IMR-90 (cell line): ENCODE measurements around the gene OCEL1. TPM values are rescaled to one million over a fixed set of nuclear protein-coding genes. Genes with fewer than 3 reads are reported as not detected.

ENCODE experiments used
- ATAC-seq: fragments of 200-7000 bp; cut with Tn5 transposase; 2 replicates; pipeline ENCODE4 v1.9.1; 2020; ENCODE audit warnings: low read depth, mild to moderate bottlenecking, moderate library complexity
- BruUV-seq: library from RNA; stranded (reverse); fragments of 400-500 nt; replicated peaks from 2 replicates; lab custom pipeline; 2021; lab: Mats Ljungman, UMichigan
- CTCF ChIA-PET: fragments of 300-600 bp; formaldehyde crosslinking; extraction: SDS; loops from one replicate; lab custom pipeline; 2021; ENCODE audit warnings: antibody characterized with exemption; lab: Yijun Ruan, JAX
- POLR2A ChIA-PET: fragments of 300-600 bp; sonication (Branson Sonifier 250); formaldehyde crosslinking; loops from one replicate; lab custom pipeline; 2022; ENCODE audit warnings: antibody characterized with exemption; ENCODE audit not compliant: unreplicated experiment; lab: Charles Lee
- DNase-seq: peaks from one replicate; pipeline ENCODE4 v3.0.0; 2013
- H2AFZ ChIP-seq: replicated peaks from 2 replicates; pipeline ENCODE3; 2013; ENCODE audit warnings: low read length, mild to moderate bottlenecking; ENCODE audit not compliant: poor library complexity
- H2AK5ac ChIP-seq: 2 replicates; pipeline ENCODE4 v1.6.1; 2013; ENCODE audit warnings: low read depth, low read length, inconsistent platforms
- H2AK9ac ChIP-seq: replicated peaks from 2 replicates; pipeline ENCODE3; 2013; ENCODE audit warnings: mild to moderate bottlenecking, low read depth, low read length, moderate library complexity; ENCODE audit not compliant: poor library complexity
- H2BK120ac ChIP-seq: 2 replicates; pipeline ENCODE4 v1.6.1; 2013; ENCODE audit warnings: low read depth, low read length, inconsistent platforms
- H2BK15ac ChIP-seq: 3 replicates; pipeline ENCODE4 v1.6.1; 2013; ENCODE audit warnings: low read depth, low read length, inconsistent platforms
- H2BK20ac ChIP-seq: 2 replicates; pipeline ENCODE4 v1.6.1; 2013; ENCODE audit warnings: low read depth, mild to moderate bottlenecking, inconsistent platforms, low read length, moderate library complexity
- H2BK5ac ChIP-seq: 2 replicates; pipeline ENCODE4 v1.6.1; 2013; ENCODE audit warnings: mild to moderate bottlenecking, low read depth, low read length, inconsistent platforms; ENCODE audit not compliant: poor library complexity, severe bottlenecking
- H3K14ac ChIP-seq: replicated peaks from 2 replicates; pipeline ENCODE4 v1.6.1; 2013; ENCODE audit warnings: low read depth, low read length, inconsistent platforms
- H3K18ac ChIP-seq: 2 replicates; pipeline ENCODE4 v1.6.1; 2013; ENCODE audit warnings: low read depth, low read length, control low read depth
- H3K23ac ChIP-seq: 2 replicates; pipeline ENCODE4 v1.6.1; 2013; ENCODE audit warnings: low read depth, low read length, inconsistent platforms
- H3K27ac ChIP-seq: 2 replicates; pipeline ENCODE4 v1.5.1; 2013; ENCODE audit warnings: mild to moderate bottlenecking, control low read depth, low read length; ENCODE audit not compliant: insufficient read depth
- H3K27me3 ChIP-seq: 2 replicates; pipeline ENCODE4 v1.6.1; 2013; ENCODE audit warnings: low read length; ENCODE audit not compliant: control insufficient read depth, insufficient read depth
- H3K36me3 ChIP-seq: 2 replicates; pipeline ENCODE4 v1.6.1; 2013; ENCODE audit warnings: low read length, mixed read lengths; ENCODE audit not compliant: control insufficient read depth, insufficient read depth
- H3K4ac ChIP-seq: 2 replicates; pipeline ENCODE4 v1.6.1; 2013; ENCODE audit warnings: low read depth, low read length, inconsistent platforms
- H3K4me1 ChIP-seq: 2 replicates; pipeline ENCODE4 v1.6.1; 2013; ENCODE audit warnings: low read length, mixed read lengths; ENCODE audit not compliant: control insufficient read depth, insufficient read depth
- H3K4me2 ChIP-seq: 2 replicates; pipeline ENCODE4 v1.6.1; 2013; ENCODE audit warnings: low read depth, mild to moderate bottlenecking, control low read depth, low read length, moderate library complexity
- H3K4me3 ChIP-seq: 2 replicates; pipeline ENCODE4 v1.5.1; 2013; ENCODE audit warnings: low read depth, mild to moderate bottlenecking, control low read depth, low read length, moderate library complexity; ENCODE audit not compliant: insufficient read depth
- H3K56ac ChIP-seq: 2 replicates; pipeline ENCODE4 v1.6.1; 2013; ENCODE audit warnings: low read length, inconsistent platforms; ENCODE audit not compliant: insufficient read depth; ENCODE audit errors: extremely low read depth
- H3K79me1 ChIP-seq, 2 experiments: 2 replicates each; pipeline ENCODE4 v1.6.1; 2013; ENCODE audit warnings: low read length in 2 of 2, inconsistent platforms in 1 of 2, low read depth in 1 of 2
- H3K9ac ChIP-seq: 2 replicates; pipeline ENCODE4 v1.6.1; 2013; ENCODE audit warnings: low read depth, low read length, control low read depth
- H3K9me1 ChIP-seq: 2 replicates; pipeline ENCODE4 v1.6.1; 2013; ENCODE audit warnings: low read length, inconsistent platforms; ENCODE audit not compliant: insufficient read depth
- H3K9me3 ChIP-seq: 2 replicates; pipeline ENCODE4 v1.6.1; 2013; ENCODE audit warnings: low read length; ENCODE audit not compliant: control insufficient read depth, insufficient read depth
- H4K20me1 ChIP-seq: 2 replicates; pipeline ENCODE4 v1.6.1; 2013; ENCODE audit warnings: low read length, inconsistent platforms; ENCODE audit not compliant: insufficient read depth
- H4K5ac ChIP-seq: 2 replicates; pipeline ENCODE4 v1.6.1; 2013; ENCODE audit warnings: mild to moderate bottlenecking, low read depth, low read length, control low read depth
- H4K8ac ChIP-seq, 2 experiments: 2 replicates each; pipeline ENCODE4 v1.6.1; 2013; ENCODE audit warnings: low read depth in 2 of 2, low read length in 2 of 2, control low read depth in 1 of 2, inconsistent platforms in 1 of 2
- H4K91ac ChIP-seq: 2 replicates; pipeline ENCODE4 v1.6.1; 2013; ENCODE audit warnings: low read depth, low read length, inconsistent platforms; ENCODE audit not compliant: insufficient read depth
- BHLHE40 ChIP-seq: fragments of 150-350 bp; IDR thresholded peaks from 2 replicates; pipeline ENCODE4 v1.6.1; 2016; ENCODE audit warnings: mild to moderate bottlenecking, low read depth, low read length
- CEBPB ChIP-seq: IDR thresholded peaks from 2 replicates; pipeline ENCODE4 v1.6.1; 2012; ENCODE audit warnings: low read depth, low read length, improper control_type of control experiment
- CHD1 ChIP-seq: IDR thresholded peaks from 2 replicates; pipeline ENCODE4 v1.6.1; 2012; ENCODE audit warnings: low read depth, low read length, improper control_type of control experiment
- FOS ChIP-seq: fragments of 150-350 bp; IDR thresholded peaks from 2 replicates; pipeline ENCODE4 v1.6.1; 2016; ENCODE audit warnings: low read depth, low read length
- MAFK ChIP-seq: IDR thresholded peaks from 2 replicates; pipeline ENCODE4 v1.6.1; 2012; ENCODE audit warnings: low read depth, low read length, improper control_type of control experiment
- MAZ ChIP-seq: IDR thresholded peaks from 2 replicates; pipeline ENCODE4 v1.6.1; 2012; ENCODE audit warnings: low read depth, mild to moderate bottlenecking, low read length, improper control_type of control experiment, moderate library complexity, borderline replicate concordance
- MXI1 ChIP-seq: IDR thresholded peaks from 2 replicates; pipeline ENCODE4 v1.6.1; 2012; ENCODE audit warnings: low read depth, mild to moderate bottlenecking, low read length, moderate library complexity, borderline replicate concordance
- NFE2L2 ChIP-seq: fragments of 150-350 bp; IDR thresholded peaks from 2 replicates; pipeline ENCODE4 v1.6.1; 2016; ENCODE audit warnings: low read depth, mild to moderate bottlenecking, low read length
- POLR2A ChIP-seq: IDR thresholded peaks from 2 replicates; pipeline ENCODE4 v1.6.1; 2012; ENCODE audit warnings: mild to moderate bottlenecking, low read depth, low read length
- RAD21 ChIP-seq: IDR thresholded peaks from 2 replicates; pipeline ENCODE4 v1.6.1; 2012; ENCODE audit warnings: low read length, improper control_type of control experiment
- RCOR1 ChIP-seq: IDR thresholded peaks from 2 replicates; pipeline ENCODE4 v1.6.1; 2012; ENCODE audit warnings: mild to moderate bottlenecking, low read length, improper control_type of control experiment; ENCODE audit not compliant: insufficient replicate concordance
- RFX5 ChIP-seq: IDR thresholded peaks from 2 replicates; pipeline ENCODE4 v1.8.0; 2012; ENCODE audit warnings: low read depth, mild to moderate bottlenecking, low read length, moderate library complexity
- SMC3 ChIP-seq: fragments of 150-350 bp; IDR thresholded peaks from 2 replicates; pipeline ENCODE4 v1.6.1; 2016; ENCODE audit warnings: low read depth, mild to moderate bottlenecking, antibody characterized with exemption, low read length, moderate library complexity
- WGBS, 2 experiments: methylation state at CpG; one replicate each; pipeline versions ENCODE4 v1.1.5 to v1.1.7; 2013; ENCODE audit warnings: missing lambda C conversion rate in 2 of 2; ENCODE audit not compliant: insufficient read length in 1 of 2; ENCODE audit errors: extremely low coverage in 2 of 2; 5-methylcytosine and 5-hydroxymethylcytosine counted together
- dilution Hi-C: fragments of 300-500 bp; cut with HindIII; formaldehyde crosslinking; loops from one replicate; pipeline ENCODE4 v1.14.3; 2018; ENCODE audit warnings: low sequenced_read_pairs; ENCODE audit not compliant: unreplicated experiment
- in situ Hi-C: fragments of 300-500 bp; cut with MboI; formaldehyde crosslinking; loops from 3 replicates; pipeline ENCODE4 v1.14.3; 2019; ENCODE audit warnings: low sequenced_read_pairs, inconsistent platforms, mixed read lengths
- intact Hi-C: fragments of 100-400 bp; cut with micrococcal nuclease; formaldehyde crosslinking; loops from 2 replicates; pipeline ENCODE4 v1.10.0; 2022
- polyA plus RNA-seq, 3 experiments: library from polyadenylated mRNA; depleted of rRNA; stranded (reverse); fragments of >200 nt; gene quantifications; 2 replicates each; pipeline ENCODE4 v1.2.3, GENCODE V29; 2012; ENCODE audit warnings: low replicate concordance in 1 of 3
- total RNA-seq: library from RNA; depleted of rRNA; stranded (reverse); fragments of >200 nt; gene quantifications from 2 replicates; pipeline ENCODE4 v1.2.3, GENCODE V29; 2012
- TF ChIP-seq, protein P1 (sequence below): fragments of 150-350 bp; IDR thresholded peaks from 2 replicates; pipeline ENCODE4 v1.6.1; 2016; ENCODE audit warnings: low read depth, mild to moderate bottlenecking, low read length, moderate library complexity, borderline replicate concordance
- TF ChIP-seq, protein P2 (sequence below): fragments of 150-350 bp; IDR thresholded peaks from 2 replicates; pipeline ENCODE4 v1.6.1; 2017; ENCODE audit warnings: mild to moderate bottlenecking, antibody characterized with exemption, low read length, low read depth
- TF ChIP-seq, protein P3 (sequence below): conservative IDR thresholded peaks from 2 replicates; pipeline ENCODE4 v1.5.1; 2012; ENCODE audit warnings: mild to moderate bottlenecking, low read depth, low read length, improper control_type of control experiment

OCEL1 gene
- total and polyA plus RNA-seq, 2 of the 4 experiments (the other 2 are of a cell fraction) = 1.1 to 7.2 TPM

DNA sequence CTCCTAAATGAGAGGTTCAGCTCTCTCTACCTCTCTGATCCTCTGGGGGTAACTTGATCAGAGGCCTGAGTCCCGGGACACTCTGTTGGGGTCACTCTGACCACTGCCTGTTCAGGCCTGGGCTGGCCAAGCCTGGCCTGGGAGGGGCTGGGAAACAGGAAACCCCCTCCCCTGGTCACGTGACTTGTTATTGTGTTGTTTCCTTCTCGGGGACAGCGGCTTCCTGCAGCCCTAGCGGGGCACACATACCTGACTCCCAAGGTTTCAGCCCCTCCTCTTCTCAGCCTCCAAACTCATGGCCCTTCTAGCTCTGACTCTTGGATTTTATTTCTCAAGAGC is 38.6 kb downstream of the OCEL1 start, which contains the start of gene USHBP1:
USHBP1 (minus strand) TSS at position 105 of the 339 bp plus-strand sequence. CDS start 446 bp downstream, outside the sequence.
- no peak within 1 kb of the TSS for H2BK120ac ChIP-seq
- no peak within 1 kb of the TSS for H3K9ac ChIP-seq
- no peak within 1 kb of the TSS for H3K4me2 ChIP-seq
- CTCF ChIA-PET = no interaction called here
- H3K36me3 ChIP-seq = peaks cover 3% of the 10 kb centered on the region; the same call in 1 of the 2 replicates
- no peak within 1 kb of the TSS for H3K4ac ChIP-seq
- H3K23ac ChIP-seq = no peak within 1 kb of the TSS
- POLR2A ChIA-PET = no interaction called here
- no peak within 1 kb of the TSS for H2BK5ac ChIP-seq
- 0 out of 2 replicates have a peak, but pooled peaks cover 4% of the 10 kb centered on the region for H4K20me1 ChIP-seq
- H3K9me3 ChIP-seq = peaks cover 3% of the 10 kb centered on the region
- H3K18ac ChIP-seq = no peak within 1 kb of the TSS
- peaks cover 4% of the 10 kb centered on the region for H3K9me1 ChIP-seq
- no peak within 1 kb of the TSS for H3K56ac ChIP-seq
- no peak within 1 kb of the TSS for H3K4me3 ChIP-seq
- TF ChIP-seq RFX5 = no peak
- TF ChIP-seq CEBPB = no peak
- no peak for TF ChIP-seq RAD21
- TF ChIP-seq BHLHE40 = no peak
- no peak for TF ChIP-seq MAZ
- TF ChIP-seq CHD1 = no peak
- TF ChIP-seq MXI1 = no peak
- no peak for TF ChIP-seq SMC3
- no peak for TF ChIP-seq FOS
- no peak for TF ChIP-seq POLR2A
- no peak for TF ChIP-seq NFE2L2
- TF ChIP-seq, protein P1, sequence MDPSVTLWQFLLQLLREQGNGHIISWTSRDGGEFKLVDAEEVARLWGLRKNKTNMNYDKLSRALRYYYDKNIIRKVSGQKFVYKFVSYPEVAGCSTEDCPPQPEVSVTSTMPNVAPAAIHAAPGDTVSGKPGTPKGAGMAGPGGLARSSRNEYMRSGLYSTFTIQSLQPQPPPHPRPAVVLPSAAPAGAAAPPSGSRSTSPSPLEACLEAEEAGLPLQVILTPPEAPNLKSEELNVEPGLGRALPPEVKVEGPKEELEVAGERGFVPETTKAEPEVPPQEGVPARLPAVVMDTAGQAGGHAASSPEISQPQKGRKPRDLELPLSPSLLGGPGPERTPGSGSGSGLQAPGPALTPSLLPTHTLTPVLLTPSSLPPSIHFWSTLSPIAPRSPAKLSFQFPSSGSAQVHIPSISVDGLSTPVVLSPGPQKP = no peak
- TF ChIP-seq, protein P2, sequence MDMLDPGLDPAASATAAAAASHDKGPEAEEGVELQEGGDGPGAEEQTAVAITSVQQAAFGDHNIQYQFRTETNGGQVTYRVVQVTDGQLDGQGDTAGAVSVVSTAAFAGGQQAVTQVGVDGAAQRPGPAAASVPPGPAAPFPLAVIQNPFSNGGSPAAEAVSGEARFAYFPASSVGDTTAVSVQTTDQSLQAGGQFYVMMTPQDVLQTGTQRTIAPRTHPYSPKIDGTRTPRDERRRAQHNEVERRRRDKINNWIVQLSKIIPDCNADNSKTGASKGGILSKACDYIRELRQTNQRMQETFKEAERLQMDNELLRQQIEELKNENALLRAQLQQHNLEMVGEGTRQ = no peak
- no peak for TF ChIP-seq RCOR1
- TF ChIP-seq, protein P3, sequence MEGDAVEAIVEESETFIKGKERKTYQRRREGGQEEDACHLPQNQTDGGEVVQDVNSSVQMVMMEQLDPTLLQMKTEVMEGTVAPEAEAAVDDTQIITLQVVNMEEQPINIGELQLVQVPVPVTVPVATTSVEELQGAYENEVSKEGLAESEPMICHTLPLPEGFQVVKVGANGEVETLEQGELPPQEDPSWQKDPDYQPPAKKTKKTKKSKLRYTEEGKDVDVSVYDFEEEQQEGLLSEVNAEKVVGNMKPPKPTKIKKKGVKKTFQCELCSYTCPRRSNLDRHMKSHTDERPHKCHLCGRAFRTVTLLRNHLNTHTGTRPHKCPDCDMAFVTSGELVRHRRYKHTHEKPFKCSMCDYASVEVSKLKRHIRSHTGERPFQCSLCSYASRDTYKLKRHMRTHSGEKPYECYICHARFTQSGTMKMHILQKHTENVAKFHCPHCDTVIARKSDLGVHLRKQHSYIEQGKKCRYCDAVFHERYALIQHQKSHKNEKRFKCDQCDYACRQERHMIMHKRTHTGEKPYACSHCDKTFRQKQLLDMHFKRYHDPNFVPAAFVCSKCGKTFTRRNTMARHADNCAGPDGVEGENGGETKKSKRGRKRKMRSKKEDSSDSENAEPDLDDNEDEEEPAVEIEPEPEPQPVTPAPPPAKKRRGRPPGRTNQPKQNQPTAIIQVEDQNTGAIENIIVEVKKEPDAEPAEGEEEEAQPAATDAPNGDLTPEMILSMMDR = no peak
- TF ChIP-seq MAFK = no peak
- H2BK15ac ChIP-seq = no peak within 1 kb of the TSS
- no peak within 1 kb of the TSS for H2AFZ ChIP-seq
- H4K91ac ChIP-seq = no peak within 1 kb of the TSS
- peaks cover 0 to 18% of the 10 kb centered on the region in 2 experiments; a peak in 2 of 4 replicates for H3K79me1 ChIP-seq
- no peak within 1 kb of the TSS for H4K5ac ChIP-seq
- no peak within 1 kb of the TSS for H3K14ac ChIP-seq
- H3K27ac ChIP-seq = no peak within 1 kb of the TSS
- DNase-seq = no peak
- dilution Hi-C loops = no loop called here
- ATAC-seq = no peak
- peak within 1 kb of the TSS; percentile 1 for H2AK9ac ChIP-seq
- intact Hi-C loops = no loop called here
- H2AK5ac ChIP-seq = no peak within 1 kb of the TSS
- H3K27me3 ChIP-seq = no peaks in the 10 kb centered on the region
- in situ Hi-C loops = no loop called here
- WGBS, 2 experiments = 50% methylated on average over 2 of the region's 5 CpGs; no CpG with 5 or more reads in 1 of the 2 experiments
- no peaks in the 10 kb centered on the region; the same call in 1 of the 2 replicates for H3K4me1 ChIP-seq
- no TSS peak for BruUV-seq
- no peak within 1 kb of the TSS for H2BK20ac ChIP-seq
- no peak within 1 kb of the TSS for H4K8ac ChIP-seq
